ENCODE measurements around the gene REG1A.

The REG1A gene

GRCh38 chr2:79085382-79085781 lies 34.9 kb upstream of the REG1A start:
- TF ChIP-seq, protein P1, sequence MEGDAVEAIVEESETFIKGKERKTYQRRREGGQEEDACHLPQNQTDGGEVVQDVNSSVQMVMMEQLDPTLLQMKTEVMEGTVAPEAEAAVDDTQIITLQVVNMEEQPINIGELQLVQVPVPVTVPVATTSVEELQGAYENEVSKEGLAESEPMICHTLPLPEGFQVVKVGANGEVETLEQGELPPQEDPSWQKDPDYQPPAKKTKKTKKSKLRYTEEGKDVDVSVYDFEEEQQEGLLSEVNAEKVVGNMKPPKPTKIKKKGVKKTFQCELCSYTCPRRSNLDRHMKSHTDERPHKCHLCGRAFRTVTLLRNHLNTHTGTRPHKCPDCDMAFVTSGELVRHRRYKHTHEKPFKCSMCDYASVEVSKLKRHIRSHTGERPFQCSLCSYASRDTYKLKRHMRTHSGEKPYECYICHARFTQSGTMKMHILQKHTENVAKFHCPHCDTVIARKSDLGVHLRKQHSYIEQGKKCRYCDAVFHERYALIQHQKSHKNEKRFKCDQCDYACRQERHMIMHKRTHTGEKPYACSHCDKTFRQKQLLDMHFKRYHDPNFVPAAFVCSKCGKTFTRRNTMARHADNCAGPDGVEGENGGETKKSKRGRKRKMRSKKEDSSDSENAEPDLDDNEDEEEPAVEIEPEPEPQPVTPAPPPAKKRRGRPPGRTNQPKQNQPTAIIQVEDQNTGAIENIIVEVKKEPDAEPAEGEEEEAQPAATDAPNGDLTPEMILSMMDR (IDR thresholded peaks at IDR 0.05; ENCODE audit: unreplicated experiment in 3 of 3), result no peak
- no peaks in the 10 kb centered on the region for H3K9me3 Mint-ChIP-seq
- H3K36me3 Mint-ChIP-seq (ENCODE audit: low read depth), result no peaks in the 10 kb centered on the region
- H3K27ac Mint-ChIP-seq, result no peak overlapping the region
- H3K4me3 Mint-ChIP-seq, result no peak overlapping the region
- H3K27me3 Mint-ChIP-seq (ENCODE audit: low read depth), result peaks cover 7% of the 10 kb centered on the region
- H3K4me1 Mint-ChIP-seq, result no peaks in the 10 kb centered on the region

DNA sequence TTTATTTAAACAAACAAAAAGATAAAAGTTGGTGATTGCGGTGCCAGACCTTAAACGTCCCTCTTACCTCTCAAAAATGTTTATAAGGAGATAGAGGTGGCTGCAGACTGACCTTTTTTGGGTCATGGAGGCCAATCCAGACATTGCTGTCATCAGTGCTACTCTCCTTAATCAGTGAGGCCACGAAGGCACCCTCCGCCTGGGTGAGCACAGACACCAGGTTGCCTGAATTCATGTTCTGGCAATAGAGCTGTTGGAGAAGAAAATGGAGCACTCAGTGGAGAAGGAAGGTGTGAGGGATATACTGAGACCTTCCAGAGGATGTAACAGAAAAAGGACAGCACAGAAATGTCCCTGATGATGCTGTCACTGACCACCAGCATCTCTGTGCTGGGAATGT lies 34.0 kb upstream of the REG1A start:
- Mint-ChIP-seq H3K4me3 (no peak overlapping the region), H3K27ac (no peak overlapping the region), H3K36me3 (ENCODE audit: low read depth) (no peaks in the 10 kb centered on the region), H3K27me3 (ENCODE audit: low read depth) (peaks cover 7% of the 10 kb centered on the region), H3K9me3 (no peaks in the 10 kb centered on the region), H3K4me1 (no peaks in the 10 kb centered on the region)
- TF ChIP-seq, protein P1 (IDR thresholded peaks at IDR 0.05; ENCODE audit: unreplicated experiment in 3 of 3), result no peak

GRCh38 chr2:79087785-79088364 lies 32.4 kb upstream of the REG1A start, which contains the start of gene REG1B:
REG1B (minus strand) TSS chr2:79087993; CDS start chr2:79087612, 381 bp downstream.
- H3K36me3 Mint-ChIP-seq (ENCODE audit: low read depth), result no peaks in the 10 kb centered on the region
- H3K27me3 Mint-ChIP-seq (ENCODE audit: low read depth), result peaks cover 7% of the 10 kb centered on the region
- no peaks in the 10 kb centered on the region for H3K4me1 Mint-ChIP-seq
- TF ChIP-seq, protein P1 (IDR thresholded peaks at IDR 0.05; ENCODE audit: unreplicated experiment in 3 of 3), result no peak
- no peak within 1 kb of the TSS for H3K4me3 Mint-ChIP-seq
- no peaks in the 10 kb centered on the region for H3K9me3 Mint-ChIP-seq
- no peak within 1 kb of the TSS for H3K27ac Mint-ChIP-seq

DNA sequence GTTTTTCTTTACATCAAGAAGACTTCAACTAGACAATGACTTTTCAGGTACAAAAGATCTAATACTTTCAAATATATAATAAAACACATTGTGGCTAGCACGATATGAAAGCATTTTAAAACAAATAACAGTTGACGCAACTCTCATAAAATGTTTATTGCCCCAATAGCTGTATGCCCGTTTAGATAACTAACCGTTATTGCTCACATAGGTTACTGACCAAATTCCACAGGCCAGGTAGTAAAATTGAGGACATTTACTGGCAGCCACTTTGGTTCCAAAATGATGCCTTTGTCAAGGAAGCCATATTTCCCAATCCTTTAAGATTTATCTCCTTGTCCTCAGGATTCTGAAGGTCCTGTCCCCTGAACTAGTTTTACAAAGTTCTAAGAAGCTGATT lies 29.6 kb upstream of the REG1A start:
- Mint-ChIP-seq H3K4me1 (no peaks in the 10 kb centered on the region), H3K27me3 (ENCODE audit: low read depth) (peaks cover 7% of the 10 kb centered on the region), H3K36me3 (ENCODE audit: low read depth) (no peaks in the 10 kb centered on the region), H3K9me3 (no peaks in the 10 kb centered on the region), H3K4me3 (no peak overlapping the region), H3K27ac (no peak overlapping the region)
- TF ChIP-seq, protein P1 (IDR thresholded peaks at IDR 0.05; ENCODE audit: unreplicated experiment in 3 of 3), result no peak

GRCh38 chr2:79097843-79098242 lies 22.4 kb upstream of the REG1A start:
- Mint-ChIP-seq H3K27ac (no peak overlapping the region), H3K4me1 (no peaks in the 10 kb centered on the region), H3K36me3 (ENCODE audit: low read depth) (no peaks in the 10 kb centered on the region), H3K9me3 (peaks cover 4% of the 10 kb centered on the region), H3K4me3 (no peak overlapping the region), H3K27me3 (ENCODE audit: low read depth) (peaks cover 4% of the 10 kb centered on the region)
- TF ChIP-seq, protein P1 (IDR thresholded peaks at IDR 0.05; ENCODE audit: unreplicated experiment in 3 of 3), result no peak

- peaks cover 4% of the 10 kb centered on the region for H3K27me3 Mint-ChIP-seq (ENCODE audit: low read depth)
Observed at GRCh38 chr2:79099140-79099686, 21.1 kb upstream of the REG1A start.

More at GRCh38 chr2:79099140-79099686, 21.1 kb upstream of the REG1A start:
- Mint-ChIP-seq H3K27ac (no peak overlapping the region), H3K4me1 (no peaks in the 10 kb centered on the region), H3K4me3 (no peak overlapping the region), H3K9me3 (peaks cover 4% of the 10 kb centered on the region), H3K36me3 (ENCODE audit: low read depth) (no peaks in the 10 kb centered on the region)
- TF ChIP-seq, protein P1 (IDR thresholded peaks at IDR 0.05; ENCODE audit: unreplicated experiment in 3 of 3), result no peak
